Activated naive CD8-positive, alpha-beta T cell treated with anti-CD3 and anti-CD28 coated beads, Interleukin-2, amount 10 ng/mL, durations not matched to agents 7 days and 5 days (primary cell): ENCODE results near the gene EGR1. TPM values are rescaled to one million over a fixed set of nuclear protein-coding genes. Genes with fewer than 3 reads are reported as not detected.

Source experiments
- ATAC-seq: fragments of 150-1000 bp; cut with Tn5 transposase; one replicate; pipeline ENCODE4 v1.10.0; 2021; ENCODE audit warnings: low read depth, moderate library complexity
- POLR2A ChIA-PET: fragments of 350-600 bp; sonication (Branson Sonifier 250); formaldehyde crosslinking; loops from one replicate; lab custom pipeline; 2021; ENCODE audit warnings: antibody characterized with exemption; lab: Charles Lee
- DNase-seq: peaks from one replicate; pipeline ENCODE4 v3.0.0; 2021
- H3K27ac Mint-ChIP-seq: one replicate; pipeline ENCODE4 v1.8.0; 2022; ENCODE audit warnings: mild to moderate bottlenecking, mixed read lengths
- H3K27me3 Mint-ChIP-seq: one replicate; pipeline ENCODE4 v1.8.0; 2022; ENCODE audit warnings: mild to moderate bottlenecking, moderate library complexity, mixed read lengths
- H3K36me3 Mint-ChIP-seq: one replicate; pipeline ENCODE4 v1.8.0; 2021; ENCODE audit warnings: mild to moderate bottlenecking, mixed read lengths
- H3K4me1 Mint-ChIP-seq: one replicate; pipeline ENCODE4 v1.8.0; 2021; ENCODE audit warnings: mixed read lengths
- H3K4me3 Mint-ChIP-seq: one replicate; pipeline ENCODE4 v1.8.0; 2022; ENCODE audit warnings: mild to moderate bottlenecking, moderate library complexity, mixed read lengths
- H3K9me3 Mint-ChIP-seq: one replicate; pipeline ENCODE4 v1.8.0; 2021; ENCODE audit warnings: mixed read lengths
- total RNA-seq, 2 experiments: library from RNA; stranded (reverse); gene quantifications; one replicate each; pipeline ENCODE4 v1.2.3, GENCODE V29; 2021

The EGR1 gene
- 1 to 10 TPM; 4.6 to 5.1 TPM for total RNA-seq

DNA sequence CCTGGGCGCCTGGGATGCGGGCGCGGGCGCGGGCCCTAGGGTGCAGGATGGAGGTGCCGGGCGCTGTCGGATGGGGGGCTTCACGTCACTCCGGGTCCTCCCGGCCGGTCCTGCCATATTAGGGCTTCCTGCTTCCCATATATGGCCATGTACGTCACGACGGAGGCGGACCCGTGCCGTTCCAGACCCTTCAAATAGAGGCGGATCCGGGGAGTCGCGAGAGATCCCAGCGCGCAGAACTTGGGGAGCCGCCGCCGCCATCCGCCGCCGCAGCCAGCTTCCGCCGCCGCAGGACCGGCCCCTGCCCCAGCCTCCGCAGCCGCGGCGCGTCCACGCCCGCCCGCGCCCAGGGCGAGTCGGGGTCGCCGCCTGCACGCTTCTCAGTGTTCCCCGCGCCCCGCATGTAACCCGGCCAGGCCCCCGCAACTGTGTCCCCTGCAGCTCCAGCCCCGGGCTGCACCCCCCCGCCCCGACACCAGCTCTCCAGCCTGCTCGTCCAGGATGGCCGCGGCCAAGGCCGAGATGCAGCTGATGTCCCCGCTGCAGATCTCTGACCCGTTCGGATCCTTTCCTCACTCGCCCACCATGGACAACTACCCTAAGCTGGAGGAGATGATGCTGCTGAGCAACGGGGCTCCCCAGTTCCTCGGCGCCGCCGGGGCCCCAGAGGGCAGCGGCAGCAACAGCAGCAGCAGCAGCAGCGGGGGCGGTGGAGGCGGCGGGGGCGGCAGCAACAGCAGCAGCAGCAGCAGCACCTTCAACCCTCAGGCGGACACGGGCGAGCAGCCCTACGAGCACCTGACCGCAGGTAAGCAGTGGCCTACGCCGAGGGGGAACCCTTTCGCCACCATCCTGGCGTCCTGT is at the start of gene EGR1:
Gene EGR1, plus strand, starts transcription at position 219 of the 864 bp plus-strand sequence. Its CDS starts 283 bp downstream, at position 502.
- ATAC-seq: peak; percentile 55
- peak; percentile 78 for DNase-seq
- Mint-ChIP-seq H3K27ac (peak within 1 kb of the TSS; percentile 95), H3K36me3 (peaks cover 5% of the 10 kb centered on the region), H3K4me1 (peaks cover 15% of the 10 kb centered on the region), H3K27me3 (peaks cover 13% of the 10 kb centered on the region), H3K4me3 (peak within 1 kb of the TSS; percentile 84), H3K9me3 (no peaks in the 10 kb centered on the region)
- POLR2A ChIA-PET: interaction anchor here (0.6 to 3.6 kb wide), 21 partner anchors 9 to 876 kb away, joined by 3 to 56 read pairs (median 4); partner anchors contain the start of genes ETF1, FAM53C, HNRNPA0 and HSPA9

DNA sequence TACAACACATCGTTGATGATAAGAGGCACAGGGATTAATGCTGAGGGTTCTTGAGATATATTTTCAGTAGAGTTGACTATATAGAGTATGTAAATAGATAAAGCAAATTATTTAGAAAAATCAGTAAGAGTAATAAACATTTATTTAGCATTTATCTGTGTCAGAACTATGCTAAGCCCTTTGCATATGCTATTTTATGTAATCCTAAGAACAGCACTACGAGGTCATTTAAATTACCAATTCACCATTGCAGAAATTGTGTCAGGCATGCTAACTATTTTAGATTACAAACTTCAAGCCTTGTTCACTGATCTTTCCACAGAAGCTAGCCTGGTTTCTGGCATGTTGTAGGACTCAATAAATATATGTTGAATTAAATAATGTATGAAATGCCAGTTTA is 46.8 kb upstream of the EGR1 start:
- no peaks in the 10 kb centered on the region for H3K27me3 Mint-ChIP-seq
- no peak overlapping the region for H3K4me3 Mint-ChIP-seq
- POLR2A ChIA-PET: no interaction called here
- ATAC-seq (no peak), DNase-seq (no peak)
- no peaks in the 10 kb centered on the region for H3K9me3 Mint-ChIP-seq
- H3K4me1 Mint-ChIP-seq: peaks cover 2% of the 10 kb centered on the region
- peaks cover 25% of the 10 kb centered on the region for H3K36me3 Mint-ChIP-seq
- H3K27ac Mint-ChIP-seq: no peak overlapping the region

DNA sequence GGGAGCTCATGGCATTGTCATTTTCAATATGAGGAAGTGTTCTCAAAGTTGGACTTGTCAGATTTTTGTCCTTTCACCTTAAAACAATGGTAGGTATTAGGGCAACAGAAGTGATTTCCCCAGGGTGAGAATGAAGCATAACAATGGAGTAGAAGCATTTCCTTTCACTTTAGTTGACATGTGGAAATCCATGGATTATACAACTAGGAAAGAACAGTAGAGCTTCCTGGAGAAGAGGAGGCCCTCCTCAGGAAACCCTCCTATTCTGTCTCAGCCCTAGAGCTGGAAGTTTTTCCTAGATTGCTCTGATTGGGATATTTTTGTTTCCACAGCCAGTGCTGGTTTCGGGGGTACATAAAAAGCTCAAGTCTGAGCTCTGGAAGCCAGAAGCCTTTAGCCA is 40.2 kb upstream of the EGR1 start:
- ATAC-seq: no peak
- no peaks in the 10 kb centered on the region for H3K27me3 Mint-ChIP-seq
- no peak overlapping the region for H3K4me3 Mint-ChIP-seq
- POLR2A ChIA-PET: no interaction called here
- no peak for DNase-seq
- no peak overlapping the region for H3K27ac Mint-ChIP-seq
- H3K36me3 Mint-ChIP-seq: peaks cover 43% of the 10 kb centered on the region
- H3K9me3 Mint-ChIP-seq: no peaks in the 10 kb centered on the region
- H3K4me1 Mint-ChIP-seq: peaks cover 2% of the 10 kb centered on the region

DNA sequence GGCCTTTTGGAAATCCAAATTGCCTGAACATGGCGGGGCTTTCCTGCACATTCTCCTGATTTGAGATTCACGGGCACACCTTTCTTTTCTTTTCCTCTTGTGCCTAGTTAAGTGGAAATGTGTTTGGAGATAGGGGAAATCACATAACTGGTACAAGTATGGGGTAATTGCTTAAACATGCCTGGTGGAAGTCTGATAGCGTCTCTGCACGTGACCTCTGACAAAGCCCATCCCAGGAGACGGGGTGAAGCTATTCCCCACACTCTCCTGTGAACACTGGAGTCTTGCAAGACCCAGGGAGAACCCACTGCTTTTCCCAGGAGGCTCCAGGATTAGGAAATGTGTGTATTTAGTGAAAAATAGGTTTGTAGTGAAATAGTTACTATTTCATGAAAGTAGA is 29.3 kb upstream of the EGR1 start:
- DNase-seq (no peak), ATAC-seq (no peak)
- POLR2A ChIA-PET: no interaction called here
- peaks cover 16% of the 10 kb centered on the region for H3K36me3 Mint-ChIP-seq
- H3K9me3 Mint-ChIP-seq: no peaks in the 10 kb centered on the region
- no peak overlapping the region for H3K27ac Mint-ChIP-seq
- H3K4me3 Mint-ChIP-seq: no peak overlapping the region
- peaks cover 9% of the 10 kb centered on the region for H3K27me3 Mint-ChIP-seq
- peaks cover 13% of the 10 kb centered on the region for H3K4me1 Mint-ChIP-seq

DNA sequence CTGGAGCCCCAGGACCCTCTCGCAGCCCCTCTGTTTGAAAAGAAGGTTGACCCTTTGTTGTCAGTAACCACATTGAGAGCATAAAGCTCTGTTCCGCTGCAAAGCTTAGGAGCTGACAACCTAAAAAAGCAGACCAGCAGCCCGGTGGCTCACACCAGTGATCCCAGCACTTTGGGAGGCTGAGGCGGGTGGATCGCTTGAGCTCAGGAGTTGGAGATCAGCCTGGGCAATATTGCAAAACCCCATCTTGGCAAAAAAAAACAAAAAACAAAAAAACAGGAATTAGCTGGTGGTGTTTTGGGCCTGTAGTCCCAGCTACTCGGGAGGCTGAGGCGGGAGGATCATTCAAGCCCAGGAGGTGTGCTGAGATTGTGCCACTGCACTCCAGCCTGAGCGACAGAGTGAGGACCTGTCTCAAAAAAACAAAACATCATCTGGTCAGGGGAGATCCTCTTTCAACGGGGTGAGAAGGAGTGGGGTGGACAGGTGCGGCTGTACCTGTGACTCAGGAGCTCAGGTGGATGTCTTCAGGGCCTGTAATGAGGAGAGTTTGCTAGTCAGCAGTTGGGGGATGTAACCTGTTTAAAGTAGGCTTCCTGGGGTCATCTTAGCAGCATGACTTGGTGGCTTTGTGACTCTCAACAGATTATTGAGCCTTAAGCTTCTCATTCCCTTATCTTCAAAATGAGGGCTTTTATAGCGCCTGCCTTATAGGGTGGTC is 27.1 kb upstream of the EGR1 start:
- DNase-seq: no peak
- Mint-ChIP-seq H3K36me3 (peaks cover 12% of the 10 kb centered on the region), H3K9me3 (no peaks in the 10 kb centered on the region), H3K27me3 (peaks cover 9% of the 10 kb centered on the region), H3K4me1 (peaks cover 13% of the 10 kb centered on the region), H3K4me3 (peak overlapping the region; percentile 82), H3K27ac (peak overlapping the region; percentile 45)
- ATAC-seq: no peak
- POLR2A ChIA-PET: interaction anchor here (0.6 to 0.8 kb wide), 2 partner anchors 25 to 543 kb away, joined by 3 to 5 read pairs; no protein-coding TSS in a partner anchor

DNA sequence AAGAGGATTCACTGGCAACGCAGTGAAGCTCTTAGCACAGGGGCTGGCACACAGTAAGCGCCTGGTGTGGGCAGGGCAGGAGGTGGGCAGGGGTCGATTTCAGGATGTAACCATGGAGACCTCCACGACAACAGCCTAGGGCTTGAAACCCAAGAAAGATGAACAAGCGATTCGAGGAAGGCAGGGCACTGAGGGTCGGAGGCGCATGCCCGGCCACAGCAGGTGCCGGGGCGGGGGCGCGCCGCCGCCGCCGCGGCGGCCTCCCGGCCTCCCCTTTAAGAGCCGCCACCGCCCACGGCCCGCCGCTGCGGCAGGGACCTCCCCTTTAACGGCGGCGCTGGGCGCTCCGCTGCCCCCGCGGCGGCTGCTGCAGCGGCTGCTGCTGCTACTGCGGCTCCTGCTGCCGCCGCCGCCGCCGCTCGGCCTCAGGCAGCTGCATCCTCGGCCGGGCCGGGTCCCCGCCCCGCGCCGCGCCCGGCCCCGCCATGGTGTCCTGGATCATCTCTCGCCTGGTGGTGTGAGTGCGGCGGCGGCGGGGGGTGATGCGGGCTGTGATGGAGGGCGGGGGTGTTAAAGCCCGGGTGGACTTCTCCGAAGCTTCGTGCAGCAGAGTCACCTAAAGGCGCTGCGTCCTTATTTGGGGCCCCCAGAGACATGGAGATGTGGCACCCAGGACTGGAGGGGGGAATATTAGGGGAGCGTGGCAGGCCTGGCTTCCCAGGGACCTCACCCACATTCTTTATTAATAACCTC is 26.4 kb upstream of the EGR1 start, which contains the start of gene REEP2:
Gene REEP2, plus strand, starts transcription at position 334 of the 753 bp plus-strand sequence. Its CDS starts 152 bp downstream, at position 486.
- H3K4me3 Mint-ChIP-seq: peak within 1 kb of the TSS; percentile 82
- no peaks in the 10 kb centered on the region for H3K9me3 Mint-ChIP-seq
- peak; percentile 77 for ATAC-seq
- peaks cover 12% of the 10 kb centered on the region for H3K36me3 Mint-ChIP-seq
- peak; percentile 72 for DNase-seq
- POLR2A ChIA-PET: interaction anchor here (0.6 to 0.8 kb wide), 2 partner anchors 24 to 544 kb away, joined by 3 to 5 read pairs; no protein-coding TSS in a partner anchor
- H3K4me1 Mint-ChIP-seq: peaks cover 13% of the 10 kb centered on the region
- H3K27ac Mint-ChIP-seq: peak within 1 kb of the TSS; percentile 45
- H3K27me3 Mint-ChIP-seq: peaks cover 9% of the 10 kb centered on the region

DNA sequence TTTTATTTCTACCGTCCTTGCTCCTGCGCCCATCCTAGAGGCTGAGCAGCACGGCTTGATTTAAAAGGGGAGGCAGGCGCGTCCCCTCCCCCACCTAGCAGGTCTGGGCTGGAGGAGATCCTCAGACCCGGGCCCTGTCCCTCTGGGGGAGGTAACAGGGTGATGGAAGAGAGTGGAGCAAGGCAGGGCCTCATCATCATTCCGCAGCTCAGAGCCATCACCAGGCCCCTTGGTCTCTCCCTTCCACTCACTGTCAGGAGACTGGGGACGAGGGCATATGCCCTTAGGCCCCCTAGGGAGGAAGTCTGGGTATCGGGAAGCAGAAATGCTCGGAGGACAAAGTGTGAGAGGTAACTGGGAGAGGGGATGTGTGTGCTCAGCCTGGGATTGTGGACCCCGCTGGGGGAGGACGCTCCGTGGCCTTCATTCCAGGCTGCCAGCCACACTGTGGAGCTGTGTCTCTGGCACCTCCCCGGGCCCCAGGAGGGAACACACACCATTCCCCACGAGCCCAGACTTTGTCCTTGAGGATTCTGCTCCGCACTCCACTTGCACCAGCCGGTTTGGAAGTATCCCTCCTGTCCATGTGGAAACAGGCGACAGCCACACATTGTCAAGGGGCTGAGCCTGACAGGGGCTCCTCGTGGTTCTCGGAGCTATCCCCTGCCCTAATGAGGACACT is 25.7 kb upstream of the EGR1 start:
- H3K9me3 Mint-ChIP-seq: no peaks in the 10 kb centered on the region
- no peak for ATAC-seq
- POLR2A ChIA-PET: no interaction called here

DNA sequence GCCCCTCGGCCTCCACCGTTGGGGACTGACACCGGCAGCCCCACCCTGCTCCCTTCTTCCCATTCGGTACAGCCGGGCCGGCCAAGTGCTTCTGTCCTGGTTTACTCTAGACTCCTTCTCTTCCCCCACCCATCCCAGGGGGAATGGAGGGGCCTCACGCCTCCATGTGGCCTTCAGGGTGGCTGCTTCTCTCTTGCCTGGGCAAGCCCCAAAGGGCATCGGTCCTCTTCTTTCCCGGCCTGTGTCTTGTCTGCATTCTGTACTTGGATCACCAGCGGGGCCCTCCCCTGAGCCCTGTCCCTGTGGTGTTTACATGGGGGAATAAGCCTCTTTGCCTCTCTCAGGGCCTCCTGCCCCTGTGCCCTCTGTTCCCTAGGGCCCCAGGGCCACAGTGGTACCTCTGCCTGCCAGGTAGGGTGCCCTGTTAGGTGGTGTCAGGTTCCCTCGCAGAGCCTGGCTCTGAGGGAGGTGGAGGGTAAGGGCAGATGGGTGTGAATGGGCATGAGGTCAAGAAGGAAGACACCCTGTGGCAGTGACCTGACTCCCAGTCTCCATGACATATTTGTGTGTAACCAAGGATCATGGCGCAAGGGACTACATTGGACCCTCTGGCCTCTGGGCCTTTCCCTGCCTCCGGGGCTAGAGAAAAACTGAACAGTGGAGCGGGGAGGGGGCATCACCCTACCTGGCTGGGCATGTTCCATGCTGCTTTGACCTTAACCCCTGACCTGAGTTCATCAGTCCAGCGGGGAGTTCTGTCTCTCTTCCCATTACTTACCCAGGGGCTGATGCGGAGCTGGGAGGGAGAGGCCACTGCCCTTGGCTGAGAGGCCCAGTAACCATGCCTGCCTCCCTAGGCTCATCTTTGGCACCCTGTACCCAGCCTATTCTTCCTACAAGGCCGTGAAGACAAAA is 24.9 kb upstream of the EGR1 start:
- Mint-ChIP-seq H3K27ac (no peak overlapping the region), H3K36me3 (peaks cover 12% of the 10 kb centered on the region), H3K27me3 (peaks cover 9% of the 10 kb centered on the region), H3K4me3 (no peak overlapping the region), H3K9me3 (no peaks in the 10 kb centered on the region), H3K4me1 (peaks cover 13% of the 10 kb centered on the region)
- no peak for DNase-seq
- POLR2A ChIA-PET: interaction anchor here (0.6 kb wide), 1 partner anchor 871 kb away, joined by 3 read pairs; no protein-coding TSS in a partner anchor
- ATAC-seq: no peak

More for the DNA sequence above, 25.7 kb upstream of the EGR1 start:
- Mint-ChIP-seq H3K4me3 (peak overlapping the region; percentile 81), H3K36me3 (peaks cover 12% of the 10 kb centered on the region), H3K27ac (no peak overlapping the region), H3K4me1 (peaks cover 13% of the 10 kb centered on the region), H3K27me3 (peaks cover 9% of the 10 kb centered on the region)
- DNase-seq: no peak

DNA sequence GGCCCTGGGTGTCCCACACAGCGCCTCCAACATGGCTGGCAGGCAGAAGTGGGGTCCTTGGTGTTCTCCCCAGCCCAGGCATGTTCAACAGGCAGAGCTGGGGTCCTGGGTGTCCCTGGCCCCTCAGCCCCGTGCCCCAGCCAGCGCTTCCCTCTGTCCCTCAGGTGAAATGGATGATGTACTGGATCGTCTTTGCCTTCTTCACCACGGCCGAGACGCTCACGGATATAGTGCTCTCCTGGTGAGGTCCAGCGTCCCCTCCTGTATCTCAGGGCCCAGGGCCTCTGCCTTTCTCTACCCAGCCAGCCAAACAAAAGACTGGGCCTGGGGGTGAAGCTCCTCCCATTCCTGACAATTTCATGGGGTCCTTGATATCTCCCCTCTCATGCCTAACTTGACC is 24.1 kb upstream of the EGR1 start:
- POLR2A ChIA-PET: interaction anchor here (0.6 kb wide), 1 partner anchor 870 kb away, joined by 3 read pairs; no protein-coding TSS in a partner anchor
- Mint-ChIP-seq H3K4me1 (peaks cover 13% of the 10 kb centered on the region), H3K27me3 (peaks cover 9% of the 10 kb centered on the region)

DNA sequence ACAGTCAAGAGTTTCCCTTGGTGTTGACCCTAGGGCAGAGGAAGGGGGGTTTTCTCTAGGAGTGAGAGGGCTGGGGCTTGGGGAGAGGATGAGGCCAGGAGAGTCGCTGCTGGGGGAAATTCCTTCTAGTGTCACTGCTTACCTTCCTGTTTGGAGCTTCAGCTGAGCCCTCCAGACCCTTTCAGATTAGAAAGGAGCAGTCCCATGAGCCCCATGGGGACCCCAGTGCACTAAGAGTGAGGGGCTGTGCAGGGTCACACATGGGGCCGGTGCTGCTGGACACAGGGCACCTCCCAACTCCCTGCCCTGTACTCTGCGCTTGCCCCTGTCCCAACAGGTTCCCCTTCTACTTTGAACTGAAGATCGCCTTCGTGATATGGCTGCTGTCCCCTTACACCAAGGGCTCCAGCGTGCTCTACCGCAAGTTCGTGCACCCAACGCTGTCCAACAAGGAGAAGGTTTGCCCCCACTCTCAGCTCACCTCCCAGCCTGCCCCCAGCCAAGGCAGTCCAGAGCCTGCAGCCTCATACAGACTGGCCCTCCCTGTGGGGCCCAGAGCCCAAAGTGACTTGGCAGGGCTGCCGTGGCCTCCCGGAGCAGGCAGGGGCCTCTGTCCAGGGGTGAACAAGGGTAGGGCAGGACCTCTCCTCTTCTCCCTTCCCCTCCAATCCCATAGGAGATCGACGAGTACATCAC is 21.1 kb upstream of the EGR1 start:
- Mint-ChIP-seq H3K27me3 (no peaks in the 10 kb centered on the region), H3K27ac (no peak overlapping the region), H3K4me1 (peaks cover 6% of the 10 kb centered on the region), H3K4me3 (no peak overlapping the region), H3K36me3 (no peaks in the 10 kb centered on the region), H3K9me3 (no peaks in the 10 kb centered on the region)
- ATAC-seq (no peak), DNase-seq (no peak)
- POLR2A ChIA-PET: no interaction called here

More for the DNA sequence above, 24.1 kb upstream of the EGR1 start:
- no peaks in the 10 kb centered on the region for H3K9me3 Mint-ChIP-seq
- no peak for DNase-seq
- no peak overlapping the region for H3K27ac Mint-ChIP-seq
- peaks cover 8% of the 10 kb centered on the region for H3K36me3 Mint-ChIP-seq
- no peak overlapping the region for H3K4me3 Mint-ChIP-seq
- no peak for ATAC-seq
